ENCODE data around the gene PAF1.

Gene PAF1

DNA sequence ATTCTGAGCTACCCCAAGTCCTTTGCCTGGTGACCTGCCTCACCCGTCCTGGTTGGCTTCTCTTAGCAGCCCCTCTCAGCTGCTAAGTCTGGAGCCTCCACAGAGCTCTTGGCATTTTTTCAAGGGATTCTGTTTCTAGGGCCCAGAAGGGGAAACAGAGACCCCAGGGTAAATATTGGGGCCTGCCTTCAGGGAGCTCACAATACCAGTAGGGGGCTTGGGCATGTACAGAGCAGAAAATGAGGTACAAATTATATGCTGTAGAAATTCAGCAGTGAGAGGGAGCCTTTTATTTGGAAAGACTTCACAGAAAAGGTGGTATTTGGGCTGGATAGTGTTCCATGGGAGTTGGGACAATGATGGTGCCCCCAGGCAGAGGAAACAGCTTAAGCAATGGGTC is 45.0 kb downstream of the PAF1 start:
- no peak for TF ChIP-seq CSDC2 (CRISPR knock-in tag; IDR thresholded peaks at IDR 0.05)
- no peak for TF ChIP-seq ISL1 (CRISPR knock-in tag; IDR thresholded peaks at IDR 0.05)
- no peak for TF ChIP-seq ZC3H10 (CRISPR knock-in tag; IDR thresholded peaks at IDR 0.05)
- TF ChIP-seq, protein P1, sequence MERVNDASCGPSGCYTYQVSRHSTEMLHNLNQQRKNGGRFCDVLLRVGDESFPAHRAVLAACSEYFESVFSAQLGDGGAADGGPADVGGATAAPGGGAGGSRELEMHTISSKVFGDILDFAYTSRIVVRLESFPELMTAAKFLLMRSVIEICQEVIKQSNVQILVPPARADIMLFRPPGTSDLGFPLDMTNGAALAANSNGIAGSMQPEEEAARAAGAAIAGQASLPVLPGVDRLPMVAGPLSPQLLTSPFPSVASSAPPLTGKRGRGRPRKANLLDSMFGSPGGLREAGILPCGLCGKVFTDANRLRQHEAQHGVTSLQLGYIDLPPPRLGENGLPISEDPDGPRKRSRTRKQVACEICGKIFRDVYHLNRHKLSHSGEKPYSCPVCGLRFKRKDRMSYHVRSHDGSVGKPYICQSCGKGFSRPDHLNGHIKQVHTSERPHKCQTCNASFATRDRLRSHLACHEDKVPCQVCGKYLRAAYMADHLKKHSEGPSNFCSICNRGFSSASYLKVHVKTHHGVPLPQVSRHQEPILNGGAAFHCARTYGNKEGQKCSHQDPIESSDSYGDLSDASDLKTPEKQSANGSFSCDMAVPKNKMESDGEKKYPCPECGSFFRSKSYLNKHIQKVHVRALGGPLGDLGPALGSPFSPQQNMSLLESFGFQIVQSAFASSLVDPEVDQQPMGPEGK (CRISPR knock-in tag; IDR thresholded peaks at IDR 0.05; ENCODE audit: borderline replicate concordance), result no peak
- TF ChIP-seq ESRRG (CRISPR knock-in tag; IDR thresholded peaks at IDR 0.05), result no peak
- no peak for TF ChIP-seq ZNF565 (CRISPR knock-in tag; conservative IDR thresholded peaks at IDR 0.05; ENCODE audit: low read depth)
- TF ChIP-seq BACH2 (CRISPR knock-in tag; IDR thresholded peaks at IDR 0.05; ENCODE audit: borderline replicate concordance), result no peak
- no peak for TF ChIP-seq ARNTL (CRISPR knock-in tag; IDR thresholded peaks at IDR 0.05; ENCODE audit: borderline replicate concordance, low read depth)
- no peak for TF ChIP-seq PPARA (CRISPR knock-in tag; IDR thresholded peaks at IDR 0.05; ENCODE audit: borderline replicate concordance)
- no peak for TF ChIP-seq TCF4 (CRISPR knock-in tag; IDR thresholded peaks at IDR 0.05; ENCODE audit: borderline replicate concordance)
- TF ChIP-seq ZNF70 (CRISPR knock-in tag; IDR thresholded peaks at IDR 0.05), result no peak
- TF ChIP-seq OSR1 (CRISPR knock-in tag; IDR thresholded peaks at IDR 0.05), result no peak
- TF ChIP-seq, protein P2, sequence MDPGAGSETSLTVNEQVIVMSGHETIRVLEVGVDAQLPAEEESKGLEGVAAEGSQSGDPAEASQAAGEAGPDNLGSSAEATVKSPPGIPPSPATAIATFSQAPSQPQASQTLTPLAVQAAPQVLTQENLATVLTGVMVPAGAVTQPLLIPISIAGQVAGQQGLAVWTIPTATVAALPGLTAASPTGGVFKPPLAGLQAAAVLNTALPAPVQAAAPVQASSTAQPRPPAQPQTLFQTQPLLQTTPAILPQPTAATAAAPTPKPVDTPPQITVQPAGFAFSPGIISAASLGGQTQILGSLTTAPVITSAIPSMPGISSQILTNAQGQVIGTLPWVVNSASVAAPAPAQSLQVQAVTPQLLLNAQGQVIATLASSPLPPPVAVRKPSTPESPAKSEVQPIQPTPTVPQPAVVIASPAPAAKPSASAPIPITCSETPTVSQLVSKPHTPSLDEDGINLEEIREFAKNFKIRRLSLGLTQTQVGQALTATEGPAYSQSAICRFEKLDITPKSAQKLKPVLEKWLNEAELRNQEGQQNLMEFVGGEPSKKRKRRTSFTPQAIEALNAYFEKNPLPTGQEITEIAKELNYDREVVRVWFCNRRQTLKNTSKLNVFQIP (CRISPR knock-in tag; IDR thresholded peaks at IDR 0.05; ENCODE audit: borderline replicate concordance, low read depth), result no peak
- TF ChIP-seq, protein P3, sequence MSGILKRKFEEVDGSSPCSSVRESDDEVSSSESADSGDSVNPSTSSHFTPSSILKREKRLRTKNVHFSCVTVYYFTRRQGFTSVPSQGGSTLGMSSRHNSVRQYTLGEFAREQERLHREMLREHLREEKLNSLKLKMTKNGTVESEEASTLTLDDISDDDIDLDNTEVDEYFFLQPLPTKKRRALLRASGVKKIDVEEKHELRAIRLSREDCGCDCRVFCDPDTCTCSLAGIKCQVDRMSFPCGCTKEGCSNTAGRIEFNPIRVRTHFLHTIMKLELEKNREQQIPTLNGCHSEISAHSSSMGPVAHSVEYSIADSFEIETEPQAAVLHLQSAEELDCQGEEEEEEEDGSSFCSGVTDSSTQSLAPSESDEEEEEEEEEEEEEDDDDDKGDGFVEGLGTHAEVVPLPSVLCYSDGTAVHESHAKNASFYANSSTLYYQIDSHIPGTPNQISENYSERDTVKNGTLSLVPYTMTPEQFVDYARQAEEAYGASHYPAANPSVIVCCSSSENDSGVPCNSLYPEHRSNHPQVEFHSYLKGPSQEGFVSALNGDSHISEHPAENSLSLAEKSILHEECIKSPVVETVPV (CRISPR knock-in tag; IDR thresholded peaks at IDR 0.05), result no peak
- no peak for TF ChIP-seq SNAI2 (CRISPR knock-in tag; IDR thresholded peaks at IDR 0.05)
- no peak for TF ChIP-seq RARB (CRISPR knock-in tag; IDR thresholded peaks at IDR 0.05)
- TF ChIP-seq ZFP30 (CRISPR knock-in tag; IDR thresholded peaks at IDR 0.05), result no peak
- no peak for ATAC-seq

DNA sequence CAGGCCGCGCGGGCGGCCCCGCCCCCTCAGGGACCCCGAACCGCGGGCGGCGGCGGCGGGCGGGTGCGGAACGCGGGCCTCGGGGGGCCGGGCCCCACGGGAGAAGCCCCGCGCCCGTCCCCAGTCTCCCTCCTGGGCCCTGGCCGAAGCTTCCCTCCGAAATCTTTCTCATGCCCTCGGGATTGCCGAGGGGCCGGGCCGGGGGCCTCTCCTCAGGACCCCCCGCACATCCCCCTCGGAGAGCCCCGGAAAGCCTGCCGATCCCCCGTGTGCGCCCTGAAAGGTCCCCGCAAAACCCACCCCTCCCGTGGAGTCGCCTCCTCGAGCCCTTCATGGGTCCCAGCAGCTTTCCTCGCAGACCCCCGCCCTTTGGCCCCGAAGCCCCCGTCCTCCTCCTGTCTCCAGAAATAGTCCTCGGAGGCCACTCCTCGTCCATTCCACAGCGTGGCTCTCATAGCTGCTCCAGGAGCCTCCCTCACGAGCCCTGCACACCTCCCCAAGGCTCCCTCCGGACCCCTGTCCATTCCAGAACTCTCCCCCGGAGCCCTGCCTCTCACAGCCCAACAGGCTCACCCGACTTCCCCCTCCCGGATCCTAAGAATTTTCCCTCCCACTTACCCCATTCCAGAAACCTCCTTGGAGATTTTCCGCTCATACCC is 48.1 kb downstream of the PAF1 start:
- TF ChIP-seq ZNF8 (CRISPR knock-in tag; IDR thresholded peaks at IDR 0.05) (no peak), ZNF70 (CRISPR knock-in tag; IDR thresholded peaks at IDR 0.05) (no peak), ZFP30 (CRISPR knock-in tag; IDR thresholded peaks at IDR 0.05) (no peak), ISL1 (CRISPR knock-in tag; IDR thresholded peaks at IDR 0.05) (no peak), RARB (CRISPR knock-in tag; IDR thresholded peaks at IDR 0.05) (no peak), PPARA (CRISPR knock-in tag; IDR thresholded peaks at IDR 0.05; ENCODE audit: borderline replicate concordance) (no peak), SNAI2 (CRISPR knock-in tag; IDR thresholded peaks at IDR 0.05) (no peak), ESRRG (CRISPR knock-in tag; IDR thresholded peaks at IDR 0.05) (no peak)
- TF ChIP-seq, protein P1 (CRISPR knock-in tag; IDR thresholded peaks at IDR 0.05; ENCODE audit: borderline replicate concordance), result no peak
- ATAC-seq, result no peak

DNA sequence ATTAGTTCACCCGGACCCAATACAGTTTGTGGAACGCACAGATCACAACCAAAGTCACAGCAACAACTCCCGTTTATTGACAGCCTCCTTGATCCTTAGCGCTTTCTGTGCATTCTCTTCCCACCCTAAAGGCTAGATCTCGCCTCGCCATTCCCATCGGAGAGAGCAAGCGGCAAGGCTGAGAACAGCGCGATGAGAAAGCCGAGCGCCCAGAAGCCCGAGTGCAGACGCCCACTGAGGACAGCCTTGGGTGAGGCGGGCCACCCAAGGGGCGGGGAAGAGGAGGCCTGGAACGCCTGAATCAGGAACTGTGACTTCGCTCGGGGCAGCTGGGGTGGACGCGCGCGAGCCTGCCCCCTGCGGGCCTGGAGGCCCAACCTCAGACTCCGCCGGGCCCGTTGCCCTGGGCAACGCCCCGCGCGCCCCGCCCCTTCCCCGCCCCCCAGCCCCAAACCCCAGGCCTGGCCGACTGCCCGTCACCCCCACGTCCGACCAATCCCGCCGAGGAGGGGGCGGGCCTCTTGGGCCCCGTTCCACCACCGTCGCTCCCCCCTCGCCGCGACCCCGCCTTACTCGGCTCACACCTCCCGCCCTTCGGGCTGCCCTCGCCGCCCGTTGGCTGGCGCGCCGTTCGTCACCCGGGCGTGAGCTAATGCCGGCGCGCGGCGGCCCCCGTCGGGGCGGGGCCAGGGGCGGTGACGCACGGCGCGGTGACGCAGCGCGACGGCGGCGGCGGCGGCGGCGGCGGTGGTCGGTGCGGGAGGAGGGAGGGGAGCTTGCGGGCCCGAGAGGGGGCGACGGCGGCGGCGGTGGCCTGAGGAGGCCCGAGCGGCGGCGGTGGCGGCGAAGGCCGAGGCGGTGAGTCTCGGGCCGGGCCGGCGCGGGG is 48.9 kb downstream of the PAF1 start, which contains the start of gene SAMD4B:
TSS of gene SAMD4B (plus strand) at position 703 of the 886 bp plus-strand sequence. CDS start 14,473 bp downstream, outside the sequence.
- TF ChIP-seq, protein P1 (CRISPR knock-in tag; IDR thresholded peaks at IDR 0.05; ENCODE audit: borderline replicate concordance), result no peak
- TF ChIP-seq ZNF8 (CRISPR knock-in tag; IDR thresholded peaks at IDR 0.05) (no peak), ISL1 (CRISPR knock-in tag; IDR thresholded peaks at IDR 0.05) (no peak), GLIS3 (CRISPR knock-in tag; IDR thresholded peaks at IDR 0.05) (peak; percentile 67; the same call in 1 of the 2 replicates), ZC3H10 (CRISPR knock-in tag; IDR thresholded peaks at IDR 0.05) (no peak), PPARA (CRISPR knock-in tag; IDR thresholded peaks at IDR 0.05; ENCODE audit: borderline replicate concordance) (no peak), CSDC2 (CRISPR knock-in tag; IDR thresholded peaks at IDR 0.05) (peak; percentile 91), BACH2 (CRISPR knock-in tag; IDR thresholded peaks at IDR 0.05; ENCODE audit: borderline replicate concordance) (no peak), ZNF70 (CRISPR knock-in tag; IDR thresholded peaks at IDR 0.05) (no peak), SNAI2 (CRISPR knock-in tag; IDR thresholded peaks at IDR 0.05) (no peak), ZFP3 (CRISPR knock-in tag; IDR thresholded peaks at IDR 0.05) (peak; percentile 52; the same call in 1 of the 2 replicates)
- TF ChIP-seq, protein P4, sequence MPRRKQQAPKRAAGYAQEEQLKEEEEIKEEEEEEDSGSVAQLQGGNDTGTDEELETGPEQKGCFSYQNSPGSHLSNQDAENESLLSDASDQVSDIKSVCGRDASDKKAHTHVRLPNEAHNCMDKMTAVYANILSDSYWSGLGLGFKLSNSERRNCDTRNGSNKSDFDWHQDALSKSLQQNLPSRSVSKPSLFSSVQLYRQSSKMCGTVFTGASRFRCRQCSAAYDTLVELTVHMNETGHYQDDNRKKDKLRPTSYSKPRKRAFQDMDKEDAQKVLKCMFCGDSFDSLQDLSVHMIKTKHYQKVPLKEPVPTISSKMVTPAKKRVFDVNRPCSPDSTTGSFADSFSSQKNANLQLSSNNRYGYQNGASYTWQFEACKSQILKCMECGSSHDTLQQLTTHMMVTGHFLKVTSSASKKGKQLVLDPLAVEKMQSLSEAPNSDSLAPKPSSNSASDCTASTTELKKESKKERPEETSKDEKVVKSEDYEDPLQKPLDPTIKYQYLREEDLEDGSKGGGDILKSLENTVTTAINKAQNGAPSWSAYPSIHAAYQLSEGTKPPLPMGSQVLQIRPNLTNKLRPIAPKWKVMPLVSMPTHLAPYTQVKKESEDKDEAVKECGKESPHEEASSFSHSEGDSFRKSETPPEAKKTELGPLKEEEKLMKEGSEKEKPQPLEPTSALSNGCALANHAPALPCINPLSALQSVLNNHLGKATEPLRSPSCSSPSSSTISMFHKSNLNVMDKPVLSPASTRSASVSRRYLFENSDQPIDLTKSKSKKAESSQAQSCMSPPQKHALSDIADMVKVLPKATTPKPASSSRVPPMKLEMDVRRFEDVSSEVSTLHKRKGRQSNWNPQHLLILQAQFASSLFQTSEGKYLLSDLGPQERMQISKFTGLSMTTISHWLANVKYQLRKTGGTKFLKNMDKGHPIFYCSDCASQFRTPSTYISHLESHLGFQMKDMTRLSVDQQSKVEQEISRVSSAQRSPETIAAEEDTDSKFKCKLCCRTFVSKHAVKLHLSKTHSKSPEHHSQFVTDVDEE (CRISPR knock-in tag; IDR thresholded peaks at IDR 0.05), result peak; percentile 58
- ATAC-seq, result peak; percentile 97
